Body of pancreas (tissue), 4 donors: ENCODE data around the gene CDH4.

Source experiments
- POLR2A ChIP-seq, 3 donors: fragments of 450-650 bp; IDR thresholded peaks; one replicate each; pipeline ENCODE4 v1.6.1; 2016; ENCODE audit warnings: antibody characterized with exemption in 3 of 3, mild to moderate bottlenecking in 2 of 3
- TF ChIP-seq, protein P1 (sequence below), 7 experiments: fragments of 450-650 bp in 4 of 7; fragments of 200-600 bp in 3 of 7; sonication (generic) in 3 of 7; IDR thresholded peaks; one replicate each; pipeline ENCODE4 v1.5.1; 2016 to 2019; ENCODE audit warnings: antibody characterized with exemption in 7 of 7

- TF ChIP-seq, protein P1, sequence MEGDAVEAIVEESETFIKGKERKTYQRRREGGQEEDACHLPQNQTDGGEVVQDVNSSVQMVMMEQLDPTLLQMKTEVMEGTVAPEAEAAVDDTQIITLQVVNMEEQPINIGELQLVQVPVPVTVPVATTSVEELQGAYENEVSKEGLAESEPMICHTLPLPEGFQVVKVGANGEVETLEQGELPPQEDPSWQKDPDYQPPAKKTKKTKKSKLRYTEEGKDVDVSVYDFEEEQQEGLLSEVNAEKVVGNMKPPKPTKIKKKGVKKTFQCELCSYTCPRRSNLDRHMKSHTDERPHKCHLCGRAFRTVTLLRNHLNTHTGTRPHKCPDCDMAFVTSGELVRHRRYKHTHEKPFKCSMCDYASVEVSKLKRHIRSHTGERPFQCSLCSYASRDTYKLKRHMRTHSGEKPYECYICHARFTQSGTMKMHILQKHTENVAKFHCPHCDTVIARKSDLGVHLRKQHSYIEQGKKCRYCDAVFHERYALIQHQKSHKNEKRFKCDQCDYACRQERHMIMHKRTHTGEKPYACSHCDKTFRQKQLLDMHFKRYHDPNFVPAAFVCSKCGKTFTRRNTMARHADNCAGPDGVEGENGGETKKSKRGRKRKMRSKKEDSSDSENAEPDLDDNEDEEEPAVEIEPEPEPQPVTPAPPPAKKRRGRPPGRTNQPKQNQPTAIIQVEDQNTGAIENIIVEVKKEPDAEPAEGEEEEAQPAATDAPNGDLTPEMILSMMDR (IDR thresholded peaks at IDR 0.05), result no peak
- no peak for TF ChIP-seq POLR2A (IDR thresholded peaks at IDR 0.05)
Observed at GRCh38 chr20:61960836-61961235, 708.8 kb downstream of the CDH4 start.
